GM23248 (cell line): ENCODE measurements around the gene KCNG1.

Experiments used
- EZH2 ChIP-seq: fragments of 200-600 bp; sonication (generic); IDR thresholded peaks from 2 replicates; pipeline ENCODE4 v1.6.1; 2018; ENCODE audit warnings: antibody characterized with exemption, mild to moderate bottlenecking; ENCODE audit not compliant: insufficient read depth, poor library complexity, severe bottlenecking
- EZH2phosphoT487 ChIP-seq: fragments of 200-600 bp; sonication (generic); IDR thresholded peaks from 2 replicates; pipeline ENCODE4 v1.6.1; 2018; ENCODE audit warnings: antibody characterized with exemption, moderate library complexity, mild to moderate bottlenecking, low read depth; ENCODE audit not compliant: insufficient read depth

DNA sequence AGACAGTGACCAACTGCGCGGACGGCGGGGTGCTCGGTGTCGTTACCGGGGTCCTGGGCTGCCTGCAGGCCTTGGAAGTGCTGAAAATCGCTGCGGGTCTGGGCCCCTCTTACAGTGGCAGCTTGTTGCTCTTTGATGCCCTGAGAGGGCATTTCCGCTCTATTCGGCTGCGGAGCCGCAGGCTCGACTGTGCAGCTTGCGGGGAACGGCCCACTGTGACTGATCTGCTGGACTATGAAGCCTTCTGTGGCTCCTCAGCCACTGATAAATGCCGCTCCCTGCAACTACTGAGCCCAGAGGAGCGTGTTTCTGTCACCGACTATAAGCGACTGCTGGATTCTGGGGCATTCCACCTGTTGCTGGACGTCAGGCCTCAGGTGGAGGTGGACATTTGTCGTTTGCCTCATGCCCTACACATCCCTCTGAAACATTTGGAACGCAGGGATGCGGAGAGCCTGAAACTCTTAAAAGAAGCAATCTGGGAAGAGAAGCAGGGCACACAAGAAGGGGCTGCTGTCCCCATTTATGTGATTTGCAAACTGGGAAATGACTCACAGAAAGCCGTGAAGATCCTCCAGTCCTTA is 63.3 kb downstream of the KCNG1 start:
- TF ChIP-seq EZH2 (no peak), EZH2phosphoT487 (no peak)
